GM23338 (cell line): Measurements from ENCODE around the gene ADAT3. TPM values are rescaled to one million over a fixed set of nuclear protein-coding genes. Genes with fewer than 3 reads are reported as not detected.

Source experiments
- ATAC-seq: fragments of 200-7000 bp; cut with Tn5 transposase; 3 replicates; pipeline ENCODE4 v1.9.1; 2020
- DNase-seq: peaks from one replicate; pipeline ENCODE4 v3.0.0-alpha.2; 2015; ENCODE audit warnings: low spot score
- H2AFZ ChIP-seq: fragments of 200-600 bp; sonication (generic); 2 replicates; pipeline ENCODE4 v1.8.0; 2016; ENCODE audit warnings: antibody characterized with exemption, mild to moderate bottlenecking, moderate library complexity
- H3F3A ChIP-seq: fragments of 200-600 bp; sonication (generic); replicated peaks from 2 replicates; pipeline ENCODE4 v1.8.0; 2017; ENCODE audit warnings: antibody characterized with exemption, mixed run types, low read depth
- H3K27ac ChIP-seq: fragments of 200-600 bp; sonication (generic); 2 replicates; pipeline ENCODE4 v1.6.1; 2016; ENCODE audit warnings: low read depth
- H3K27me3 ChIP-seq: fragments of 200-600 bp; sonication (generic); 2 replicates; pipeline ENCODE4 v1.8.0; 2016; ENCODE audit warnings: mild to moderate bottlenecking, mixed run types, moderate library complexity; ENCODE audit not compliant: insufficient read depth
- H3K36me3 ChIP-seq: fragments of 200-600 bp; sonication (generic); 2 replicates; pipeline ENCODE4 v1.8.0; 2016; ENCODE audit warnings: mild to moderate bottlenecking; ENCODE audit not compliant: insufficient read depth
- H3K4me1 ChIP-seq: fragments of 200-600 bp; sonication (generic); 2 replicates; pipeline ENCODE4 v1.8.0; 2016; ENCODE audit warnings: mild to moderate bottlenecking, moderate library complexity; ENCODE audit not compliant: insufficient read depth
- H3K4me2 ChIP-seq: fragments of 200-600 bp; sonication (generic); 2 replicates; pipeline ENCODE4 v1.7.1; 2017; ENCODE audit warnings: mixed run types
- H3K4me3 ChIP-seq: fragments of 200-600 bp; sonication (generic); 2 replicates; pipeline ENCODE4 v1.6.1; 2016; ENCODE audit warnings: mixed run types
- H3K79me2 ChIP-seq: fragments of 200-600 bp; sonication (generic); replicated peaks from 2 replicates; pipeline ENCODE4 v1.8.0; 2017; ENCODE audit warnings: mild to moderate bottlenecking; ENCODE audit not compliant: insufficient read depth
- H3K9me2 ChIP-seq: fragments of 200-600 bp; sonication (generic); 2 replicates; pipeline ENCODE4 v1.8.0; 2017; ENCODE audit not compliant: insufficient read depth
- H4K20me1 ChIP-seq: fragments of 200-600 bp; sonication (generic); replicated peaks from 2 replicates; pipeline ENCODE4 v1.8.0; 2017; ENCODE audit warnings: mild to moderate bottlenecking; ENCODE audit not compliant: insufficient read depth
- H3K27ac Mint-ChIP-seq: 2 replicates; pipeline ENCODE4 v1.8.0; 2020; ENCODE audit warnings: inconsistent platforms, mild to moderate bottlenecking, moderate library complexity, mixed read lengths
- H3K27me3 Mint-ChIP-seq: 3 replicates; pipeline ENCODE4 v1.8.0; 2022; ENCODE audit warnings: low read depth, mild to moderate bottlenecking, moderate library complexity, mixed read lengths, inconsistent platforms; ENCODE audit not compliant: insufficient read depth, poor library complexity
- H3K36me3 Mint-ChIP-seq: 3 replicates; pipeline ENCODE4 v1.8.0; 2021; ENCODE audit warnings: low read depth, mild to moderate bottlenecking, inconsistent platforms, moderate library complexity, mixed read lengths
- H3K4me1 Mint-ChIP-seq: 3 replicates; pipeline ENCODE4 v1.8.0; 2020; ENCODE audit warnings: mild to moderate bottlenecking, inconsistent platforms, mixed read lengths
- H3K4me3 Mint-ChIP-seq: 3 replicates; pipeline ENCODE4 v1.8.0; 2021; ENCODE audit warnings: moderate library complexity, mild to moderate bottlenecking, inconsistent platforms, mixed read lengths
- H3K9me3 Mint-ChIP-seq: 3 replicates; pipeline ENCODE4 v1.8.0; 2020; ENCODE audit warnings: moderate library complexity, mild to moderate bottlenecking, inconsistent platforms, mixed read lengths
- CREB1 ChIP-seq: fragments of 250-450 bp; sonication (Bioruptor Pico); IDR thresholded peaks from 2 replicates; pipeline ENCODE4 v1.5.0; 2020; ENCODE audit warnings: low read depth, mild to moderate bottlenecking, moderate library complexity
- CTCF ChIP-seq, 2 experiments: fragments of 200-600 bp in 1 of 2; sonication (generic) in 1 of 2; conservative IDR thresholded peaks; 2 replicates each; pipeline versions ENCODE4 v1.5.1 to v1.6.1; 2016 to 2017; ENCODE audit warnings: antibody characterized with exemption in 2 of 2, low read depth in 2 of 2, mild to moderate bottlenecking in 2 of 2, moderate library complexity in 1 of 2
- ETS1 ChIP-seq: IDR thresholded peaks from 2 replicates; pipeline ENCODE4 v1.6.1; 2016; ENCODE audit warnings: antibody characterized with exemption
- EZH2 ChIP-seq: fragments of 200-600 bp; sonication (generic); IDR thresholded peaks from one replicate; pipeline ENCODE4 v1.8.0; 2017; ENCODE audit warnings: antibody characterized with exemption, mild to moderate bottlenecking, low read depth; ENCODE audit not compliant: unreplicated experiment
- EZH2phosphoT487 ChIP-seq: fragments of 200-600 bp; sonication (generic); IDR thresholded peaks from one replicate; pipeline ENCODE4 v1.8.1; 2018; ENCODE audit warnings: antibody characterized with exemption; ENCODE audit not compliant: unreplicated experiment
- JUNB ChIP-seq: IDR thresholded peaks from one replicate; pipeline ENCODE4 v1.6.1; 2016; ENCODE audit warnings: antibody characterized with exemption; ENCODE audit not compliant: unreplicated experiment
- NANOG ChIP-seq: IDR thresholded peaks from 2 replicates; pipeline ENCODE4 v1.6.1; 2016; ENCODE audit warnings: antibody characterized with exemption, borderline replicate concordance
- POLR2AphosphoS5 ChIP-seq: IDR thresholded peaks from 2 replicates; pipeline ENCODE4 v1.6.1; 2016; ENCODE audit warnings: antibody characterized with exemption, low read depth
- REST ChIP-seq: IDR thresholded peaks from one replicate; pipeline ENCODE4 v1.6.1; 2018; ENCODE audit warnings: antibody characterized with exemption; ENCODE audit not compliant: unreplicated experiment
- STAT1 ChIP-seq: IDR thresholded peaks from one replicate; pipeline ENCODE4 v1.6.1; 2016; ENCODE audit warnings: antibody characterized with exemption; ENCODE audit not compliant: unreplicated experiment
- ZNF114 ChIP-seq: fragments of 250-450 bp; sonication (Bioruptor Pico); IDR thresholded peaks from 2 replicates; pipeline ENCODE4 v1.5.0; 2020; ENCODE audit warnings: mild to moderate bottlenecking, moderate library complexity
- ZNF331 ChIP-seq: fragments of 250-450 bp; sonication (Bioruptor Pico); IDR thresholded peaks from 2 replicates; pipeline ENCODE4 v1.5.0; 2020; ENCODE audit warnings: low read depth, mild to moderate bottlenecking, moderate library complexity
- polyA plus RNA-seq: library from polyadenylated mRNA; unstranded; fragments of >200 nt; fragmentation: Nextera tagmentation; extraction: Ambion mirVana; gene quantifications from 2 replicates; pipeline ENCODE4 v1.2.1, GENCODE V29; 2016
- total RNA-seq: library from RNA; depleted of rRNA; stranded (reverse); fragments of >200 nt; shearing (Covaris generic); gene quantifications from 2 replicates; pipeline ENCODE4 v1.2.3, GENCODE V29; 2014
- TF ChIP-seq, protein P1 (sequence below): fragments of 250-450 bp; sonication (Bioruptor Pico); IDR thresholded peaks from 2 replicates; pipeline ENCODE4 v1.5.0; 2020; ENCODE audit warnings: mild to moderate bottlenecking, moderate library complexity

Gene ADAT3
- total and polyA plus RNA-seq, 2 experiments from 2014 or later: 7.9 to 12.4 TPM

DNA sequence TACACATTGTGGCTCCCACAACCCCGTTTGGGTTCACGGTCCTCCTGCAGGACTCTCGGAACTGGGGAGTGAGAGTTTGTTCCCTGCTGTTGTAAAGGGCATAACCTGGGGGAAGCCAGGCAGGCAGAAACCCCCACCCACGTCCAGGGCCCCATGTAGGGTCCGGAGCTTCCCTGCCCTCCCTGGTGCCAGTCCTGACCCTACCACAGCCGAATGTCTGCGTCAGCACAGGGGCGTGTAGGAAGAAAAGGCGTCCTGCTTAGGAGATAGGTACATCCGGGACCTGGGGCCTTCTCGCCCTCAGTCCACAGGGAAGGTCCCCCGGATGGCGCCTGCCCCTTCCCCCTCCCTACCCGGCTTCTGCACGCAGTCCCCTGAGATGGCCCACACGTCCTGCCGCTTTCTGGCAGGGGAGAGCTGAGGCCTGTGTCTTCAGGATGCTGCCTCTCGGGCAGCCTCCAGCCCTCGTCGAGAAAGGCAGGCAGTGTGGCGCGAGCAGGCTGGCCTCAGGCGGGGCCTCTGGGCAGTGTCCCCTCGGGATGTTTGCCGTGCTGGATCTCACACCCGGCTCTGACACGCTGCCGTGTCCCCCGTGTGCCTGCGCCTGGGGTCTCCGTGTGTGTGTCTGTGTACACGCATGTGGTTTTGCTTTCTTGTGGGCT, 54.9 kb downstream of the ADAT3 start:
- Histone ChIP-seq H3K9me2 (no peaks in the 10 kb centered on the region), H3K36me3 (no peaks in the 10 kb centered on the region), H3K4me2 (no peak overlapping the region), H3K79me2 (peaks cover 85% of the 10 kb centered on the region), H3F3A (no peaks in the 10 kb centered on the region), H4K20me1 (peaks cover 37% of the 10 kb centered on the region), H3K27me3 (no peaks in the 10 kb centered on the region), H2AFZ (no peak overlapping the region), H3K4me1 (no peaks in the 10 kb centered on the region; the same call in 1 of the 2 replicates), H3K4me3 (no peak overlapping the region), H3K27ac (no peak overlapping the region)
- Mint-ChIP-seq H3K36me3 (peaks cover 8% of the 10 kb centered on the region; the same call in 2 of the 3 replicates), H3K9me3 (no peaks in the 10 kb centered on the region), H3K4me1 (peaks cover 10% of the 10 kb centered on the region; the same call in 2 of the 3 replicates), H3K27me3 (peaks cover 6% of the 10 kb centered on the region), H3K4me3 (no peak overlapping the region), H3K27ac (no peak overlapping the region)
- no peak for DNase-seq
- TF ChIP-seq REST (no peak), JUNB (no peak), POLR2AphosphoS5 (no peak), NANOG (no peak), ZNF331 (no peak), STAT1 (no peak), EZH2phosphoT487 (no peak), ZNF114 (CRISPR knock-in tag) (no peak), ETS1 (no peak), EZH2 (no peak), CTCF (conservative IDR thresholded peaks at IDR 0.05; ENCODE audit: low read depth in 2 of 2) (no peak), CREB1 (no peak)
- TF ChIP-seq, protein P1, sequence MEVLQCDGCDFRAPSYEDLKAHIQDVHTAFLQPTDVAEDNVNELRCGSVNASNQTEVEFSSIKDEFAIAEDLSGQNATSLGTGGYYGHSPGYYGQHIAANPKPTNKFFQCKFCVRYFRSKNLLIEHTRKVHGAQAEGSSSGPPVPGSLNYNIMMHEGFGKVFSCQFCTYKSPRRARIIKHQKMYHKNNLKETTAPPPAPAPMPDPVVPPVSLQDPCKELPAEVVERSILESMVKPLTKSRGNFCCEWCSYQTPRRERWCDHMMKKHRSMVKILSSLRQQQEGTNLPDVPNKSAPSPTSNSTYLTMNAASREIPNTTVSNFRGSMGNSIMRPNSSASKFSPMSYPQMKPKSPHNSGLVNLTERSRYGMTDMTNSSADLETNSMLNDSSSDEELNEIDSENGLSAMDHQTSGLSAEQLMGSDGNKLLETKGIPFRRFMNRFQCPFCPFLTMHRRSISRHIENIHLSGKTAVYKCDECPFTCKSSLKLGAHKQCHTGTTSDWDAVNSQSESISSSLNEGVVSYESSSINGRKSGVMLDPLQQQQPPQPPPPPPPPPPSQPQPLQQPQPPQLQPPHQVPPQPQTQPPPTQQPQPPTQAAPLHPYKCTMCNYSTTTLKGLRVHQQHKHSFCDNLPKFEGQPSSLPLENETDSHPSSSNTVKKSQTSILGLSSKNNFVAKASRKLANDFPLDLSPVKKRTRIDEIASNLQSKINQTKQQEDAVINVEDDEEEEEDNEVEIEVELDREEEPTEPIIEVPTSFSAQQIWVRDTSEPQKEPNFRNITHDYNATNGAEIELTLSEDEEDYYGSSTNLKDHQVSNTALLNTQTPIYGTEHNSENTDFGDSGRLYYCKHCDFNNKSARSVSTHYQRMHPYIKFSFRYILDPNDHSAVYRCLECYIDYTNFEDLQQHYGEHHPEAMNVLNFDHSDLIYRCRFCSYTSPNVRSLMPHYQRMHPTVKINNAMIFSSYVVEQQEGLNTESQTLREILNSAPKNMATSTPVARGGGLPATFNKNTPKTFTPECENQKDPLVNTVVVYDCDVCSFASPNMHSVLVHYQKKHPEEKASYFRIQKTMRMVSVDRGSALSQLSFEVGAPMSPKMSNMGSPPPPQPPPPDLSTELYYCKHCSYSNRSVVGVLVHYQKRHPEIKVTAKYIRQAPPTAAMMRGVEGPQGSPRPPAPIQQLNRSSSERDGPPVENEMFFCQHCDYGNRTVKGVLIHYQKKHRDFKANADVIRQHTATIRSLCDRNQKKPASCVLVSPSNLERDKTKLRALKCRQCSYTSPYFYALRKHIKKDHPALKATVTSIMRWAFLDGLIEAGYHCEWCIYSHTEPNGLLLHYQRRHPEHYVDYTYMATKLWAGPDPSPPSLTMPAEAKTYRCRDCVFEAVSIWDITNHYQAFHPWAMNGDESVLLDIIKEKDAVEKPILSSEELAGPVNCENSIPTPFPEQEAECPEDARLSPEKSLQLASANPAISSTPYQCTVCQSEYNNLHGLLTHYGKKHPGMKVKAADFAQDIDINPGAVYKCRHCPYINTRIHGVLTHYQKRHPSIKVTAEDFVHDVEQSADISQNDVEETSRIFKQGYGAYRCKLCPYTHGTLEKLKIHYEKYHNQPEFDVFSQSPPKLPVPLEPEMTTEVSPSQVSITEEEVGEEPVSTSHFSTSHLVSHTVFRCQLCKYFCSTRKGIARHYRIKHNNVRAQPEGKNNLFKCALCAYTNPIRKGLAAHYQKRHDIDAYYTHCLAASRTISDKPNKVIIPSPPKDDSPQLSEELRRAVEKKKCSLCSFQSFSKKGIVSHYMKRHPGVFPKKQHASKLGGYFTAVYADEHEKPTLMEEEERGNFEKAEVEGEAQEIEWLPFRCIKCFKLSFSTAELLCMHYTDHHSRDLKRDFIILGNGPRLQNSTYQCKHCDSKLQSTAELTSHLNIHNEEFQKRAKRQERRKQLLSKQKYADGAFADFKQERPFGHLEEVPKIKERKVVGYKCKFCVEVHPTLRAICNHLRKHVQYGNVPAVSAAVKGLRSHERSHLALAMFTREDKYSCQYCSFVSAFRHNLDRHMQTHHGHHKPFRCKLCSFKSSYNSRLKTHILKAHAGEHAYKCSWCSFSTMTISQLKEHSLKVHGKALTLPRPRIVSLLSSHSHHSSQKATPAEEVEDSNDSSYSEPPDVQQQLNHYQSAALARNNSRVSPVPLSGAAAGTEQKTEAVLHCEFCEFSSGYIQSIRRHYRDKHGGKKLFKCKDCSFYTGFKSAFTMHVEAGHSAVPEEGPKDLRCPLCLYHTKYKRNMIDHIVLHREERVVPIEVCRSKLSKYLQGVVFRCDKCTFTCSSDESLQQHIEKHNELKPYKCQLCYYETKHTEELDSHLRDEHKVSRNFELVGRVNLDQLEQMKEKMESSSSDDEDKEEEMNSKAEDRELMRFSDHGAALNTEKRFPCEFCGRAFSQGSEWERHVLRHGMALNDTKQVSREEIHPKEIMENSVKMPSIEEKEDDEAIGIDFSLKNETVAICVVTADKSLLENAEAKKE (CRISPR knock-in tag): no peak
- no peak for ATAC-seq
